NCI-H446 (cell line): Measurements from ENCODE around the gene ATP10B.
A peak's percentile ranks its signal among the peaks of the same experiment; 100 is the strongest.
"Not testable (repeated sequence)": the region's sequence is repeated elsewhere in the genome, so short reads cannot be mapped to it uniquely, and the experiment has no call there.

Experiments
- DNase-seq, 2 experiments: peaks; one replicate each; lab custom pipeline; 2025; lab: John Stamatoyannopoulos, UW

The ATP10B gene

GRCh38 chr5:160812996-160813395 is 39.0 kb downstream of the ATP10B start:
- DNase-seq, result not testable (repeated sequence)

- DNase-seq, result no peak
Observed at GRCh38 chr5:160805376-160805775, 46.6 kb downstream of the ATP10B start.

- DNase-seq, result peak in 1 of 2 experiments; percentile 23
Observed at GRCh38 chr5:160802592-160802991, 49.4 kb downstream of the ATP10B start.

- DNase-seq, result no peak
Observed at GRCh38 chr5:160800375-160801275, 51.4 kb downstream of the ATP10B start.

- no peak for DNase-seq
Observed at GRCh38 chr5:160799184-160799583, 52.8 kb downstream of the ATP10B start.

GRCh38 chr5:160797020-160797419 is 55.0 kb downstream of the ATP10B start:
- DNase-seq, result no peak

- no peak for DNase-seq
Observed at GRCh38 chr5:160793530-160793899, 58.5 kb downstream of the ATP10B start.

GRCh38 chr5:160792732-160793529 is 59.1 kb downstream of the ATP10B start:
- no peak for DNase-seq

GRCh38 chr5:160792281-160792680 is 59.7 kb downstream of the ATP10B start:
- no peak for DNase-seq

GRCh38 chr5:160789219-160789859 is 62.7 kb downstream of the ATP10B start:
- no peak for DNase-seq

GRCh38 chr5:160788102-160788660 is 63.8 kb downstream of the ATP10B start:
- no peak for DNase-seq

GRCh38 chr5:160787240-160787639 is 64.8 kb downstream of the ATP10B start:
- no peak for DNase-seq

GRCh38 chr5:160774666-160775315 is 77.2 kb downstream of the ATP10B start:
- no peak for DNase-seq

GRCh38 chr5:160773646-160774410 is 78.2 kb downstream of the ATP10B start:
- no peak for DNase-seq

- DNase-seq, result no peak
Observed at GRCh38 chr5:160772854-160773253, 79.2 kb downstream of the ATP10B start.

GRCh38 chr5:160770718-160771117 is 81.3 kb downstream of the ATP10B start:
- no peak for DNase-seq

GRCh38 chr5:160769301-160769700 is 82.7 kb downstream of the ATP10B start:
- no peak for DNase-seq

- DNase-seq, result no peak
Observed at GRCh38 chr5:160767062-160767461, 84.9 kb downstream of the ATP10B start.

- no peak for DNase-seq
Observed at GRCh38 chr5:160760008-160760407, 92.0 kb downstream of the ATP10B start.

GRCh38 chr5:160757194-160757593 is 94.8 kb downstream of the ATP10B start:
- DNase-seq, result no peak
